GM12878 (cell line): ENCODE results near the gene ZC3H12D. TPM values are rescaled to one million over a fixed set of nuclear protein-coding genes. Genes with fewer than 3 reads are reported as not detected.

Source experiments
- BMI1 ChIP-seq: fragments of 450-650 bp; IDR thresholded peaks from 2 replicates; pipeline ENCODE4 v1.6.1; 2016; ENCODE audit warnings: mild to moderate bottlenecking, moderate library complexity, borderline replicate concordance
- CEBPB ChIP-seq, 2 experiments: fragments of 150-350 bp in 1 of 2; IDR thresholded peaks; 2 replicates each; pipeline ENCODE4 v1.6.1; 2012 to 2014; ENCODE audit warnings: low read depth in 2 of 2, low read length in 2 of 2, borderline replicate concordance in 1 of 2, inconsistent platforms in 1 of 2
- CREM ChIP-seq: IDR thresholded peaks from 2 replicates; pipeline ENCODE4 v1.6.1; 2014; ENCODE audit warnings: antibody characterized with exemption, low read depth
- E2F8 ChIP-seq: fragments of 450-650 bp; IDR thresholded peaks from 2 replicates; pipeline ENCODE4 v1.6.1; 2018; ENCODE audit warnings: mild to moderate bottlenecking, low read depth, moderate library complexity; ENCODE audit not compliant: partially characterized antibody
- EGR1 ChIP-seq, 2 experiments: IDR thresholded peaks; 1 replicate in 1 of 2; 2 replicates in 1 of 2; pipeline ENCODE4 v1.6.1; 2011 to 2012; ENCODE audit warnings: low read depth in 2 of 2, low read length in 2 of 2, borderline replicate concordance in 1 of 2, mild to moderate bottlenecking in 1 of 2, moderate library complexity in 1 of 2
- HCFC1 ChIP-seq: fragments of 150-350 bp; IDR thresholded peaks from 2 replicates; pipeline ENCODE4 v1.6.1; 2014; ENCODE audit warnings: low read length
- IRF4 ChIP-seq: IDR thresholded peaks from 2 replicates; pipeline ENCODE4 v1.6.1; 2011; ENCODE audit warnings: low read depth, low read length
- NKRF ChIP-seq: fragments of 450-650 bp; conservative IDR thresholded peaks from 2 replicates; pipeline ENCODE4 v1.6.1; 2017; ENCODE audit warnings: mild to moderate bottlenecking, moderate library complexity
- NR2F1 ChIP-seq: fragments of 450-650 bp; conservative IDR thresholded peaks from 2 replicates; pipeline ENCODE4 v1.6.1; 2017; ENCODE audit warnings: mild to moderate bottlenecking
- POLR2AphosphoS5 ChIP-seq: IDR thresholded peaks from 2 replicates; pipeline ENCODE4 v1.6.1; 2011; ENCODE audit warnings: mild to moderate bottlenecking, low read length, inconsistent platforms
- RBBP5 ChIP-seq: fragments of 200-600 bp; sonication (generic); conservative IDR thresholded peaks from 2 replicates; pipeline ENCODE4 v1.6.1; 2016
- RELA ChIP-seq: fragments of 450-650 bp; IDR thresholded peaks from 2 replicates; pipeline ENCODE4 v1.8.0; 2014; ENCODE audit warnings: borderline replicate concordance; ENCODE audit not compliant: partially characterized antibody
- REST ChIP-seq: IDR thresholded peaks from 2 replicates; pipeline ENCODE4 v1.6.1; 2012; ENCODE audit warnings: mild to moderate bottlenecking, low read depth, low read length
- RUNX3 ChIP-seq: IDR thresholded peaks from 2 replicates; pipeline ENCODE4 v1.6.1; 2012; ENCODE audit warnings: low read length, inconsistent platforms
- SUZ12 ChIP-seq: fragments of 200-600 bp; sonication (generic); IDR thresholded peaks from one replicate; pipeline ENCODE4 v1.6.1; 2018; ENCODE audit warnings: antibody characterized with exemption, mild to moderate bottlenecking; ENCODE audit not compliant: unreplicated experiment
- TBL1XR1 ChIP-seq: IDR thresholded peaks from 2 replicates; pipeline ENCODE4 v1.6.1; 2012; ENCODE audit warnings: low read depth, low read length, improper control_type of control experiment
- polyA plus RNA-seq, 11 experiments: library from polyadenylated mRNA; depleted of rRNA in 4 of 11; unstranded in 6 of 11; stranded (reverse) in 5 of 11; fragments of >200 nt; fragmentation: Nextera tagmentation in 4 of 11; fragmentation: Illumina TruSeq in 1 of 11; extraction: Ambion mirVana in 4 of 11; extraction: Trizol in 1 of 11; gene quantifications; 1 replicate in 1 of 11; 2 replicates in 10 of 11; pipeline versions ENCODE4 v1.2.1 to v1.2.3, GENCODE V29; 2011 to 2016; ENCODE audit warnings: inconsistent platforms in 2 of 11, missing spikeins in 2 of 11, low read depth in 1 of 11
- total RNA-seq, 4 experiments: library from RNA; depleted of rRNA in 3 of 4; stranded (reverse); fragments of >200 nt in 3 of 4; fragmentation: Illumina TruSeq in 1 of 4; extraction: Trizol in 1 of 4; gene quantifications; 2 replicates each; pipeline versions ENCODE4 v1.2.1 to v1.2.3, GENCODE V29; 2013 to 2021
- TF ChIP-seq, protein P1 (sequence below): IDR thresholded peaks from 2 replicates; pipeline ENCODE4 v1.6.1; 2011; ENCODE audit warnings: low read depth, mild to moderate bottlenecking, low read length, moderate library complexity, borderline replicate concordance; ENCODE audit errors: extremely low read depth
- TF ChIP-seq, protein P2 (sequence below), 3 experiments: IDR thresholded peaks in 2 of 3; conservative IDR thresholded peaks in 1 of 3; 2 replicates each; pipeline ENCODE4 v1.5.1; 2011; ENCODE audit warnings: low read depth in 3 of 3, low read length in 3 of 3, mild to moderate bottlenecking in 3 of 3, control low read depth in 2 of 3, moderate library complexity in 2 of 3, inconsistent platforms in 1 of 3, mixed read lengths in 1 of 3; ENCODE audit not compliant: control insufficient read depth in 2 of 3, insufficient read depth in 1 of 3; ENCODE audit errors: extremely low read depth in 1 of 3

ZC3H12D gene
- total and polyA plus RNA-seq, 10 of the 15 experiments (the other 5 are each of a cell fraction or from before 2014, with no cell fraction given): 1.4 to 29.7 (median 8.8) TPM

DNA sequence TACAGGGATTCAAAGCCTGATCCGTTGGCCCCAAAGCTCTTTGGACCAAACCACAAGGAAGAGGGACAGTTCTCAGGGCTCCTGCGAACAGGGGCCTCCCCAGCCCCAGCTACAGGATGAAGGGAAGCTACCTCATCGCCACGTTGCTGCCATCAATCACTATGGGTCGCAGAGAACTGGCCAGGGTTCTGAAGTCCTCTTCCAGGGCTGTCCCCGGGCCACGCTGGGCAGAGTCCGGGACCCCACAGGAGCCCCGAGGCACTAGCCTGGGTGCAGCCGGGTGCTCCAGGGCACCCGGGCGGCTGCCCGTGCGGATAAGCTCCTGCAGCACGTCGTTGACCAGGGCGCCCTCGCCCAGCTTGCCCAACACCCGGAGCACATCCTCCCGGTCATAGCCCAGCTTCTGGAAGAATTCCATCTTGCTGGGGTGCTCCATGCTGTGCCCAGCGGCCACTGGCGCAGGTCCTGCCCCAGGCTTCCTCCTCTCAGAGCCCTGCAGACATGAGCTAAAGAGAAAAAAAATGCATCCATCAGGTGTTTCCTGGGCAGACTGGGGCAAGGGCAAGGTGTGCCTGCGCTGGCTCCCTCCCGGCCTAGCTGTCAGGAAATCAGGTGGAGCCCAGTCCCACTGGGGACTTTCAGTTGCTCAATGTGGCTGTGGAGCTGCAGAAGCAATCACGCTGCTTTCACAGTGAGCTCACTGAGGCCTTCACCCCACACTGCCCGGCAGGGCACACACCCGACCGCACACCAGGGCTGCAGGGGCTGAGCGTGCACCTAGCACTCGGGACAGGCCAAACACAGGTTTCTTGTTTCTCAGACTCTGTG lies 10.5 kb downstream of the ZC3H12D start (continued):
- TF ChIP-seq RBBP5: no peak
- TF ChIP-seq RELA: no peak
- TF ChIP-seq SUZ12: no peak
- 0 out of 2 replicates have a peak, but pooled peaks have one; percentile 20 for TF ChIP-seq CREM
- TF ChIP-seq REST: peak; percentile 78
- TF ChIP-seq, protein P1, sequence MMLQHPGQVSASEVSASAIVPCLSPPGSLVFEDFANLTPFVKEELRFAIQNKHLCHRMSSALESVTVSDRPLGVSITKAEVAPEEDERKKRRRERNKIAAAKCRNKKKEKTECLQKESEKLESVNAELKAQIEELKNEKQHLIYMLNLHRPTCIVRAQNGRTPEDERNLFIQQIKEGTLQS: no peak
- TF ChIP-seq BMI1: no peak
- TF ChIP-seq TBL1XR1: no peak
- TF ChIP-seq E2F8: no peak
- no peak for TF ChIP-seq NR2F1
- TF ChIP-seq RUNX3: peak; percentile 64
- no peak; the same call in 1 of the 2 replicates for TF ChIP-seq POLR2AphosphoS5
- TF ChIP-seq NKRF: no peak
- TF ChIP-seq, protein P2, sequence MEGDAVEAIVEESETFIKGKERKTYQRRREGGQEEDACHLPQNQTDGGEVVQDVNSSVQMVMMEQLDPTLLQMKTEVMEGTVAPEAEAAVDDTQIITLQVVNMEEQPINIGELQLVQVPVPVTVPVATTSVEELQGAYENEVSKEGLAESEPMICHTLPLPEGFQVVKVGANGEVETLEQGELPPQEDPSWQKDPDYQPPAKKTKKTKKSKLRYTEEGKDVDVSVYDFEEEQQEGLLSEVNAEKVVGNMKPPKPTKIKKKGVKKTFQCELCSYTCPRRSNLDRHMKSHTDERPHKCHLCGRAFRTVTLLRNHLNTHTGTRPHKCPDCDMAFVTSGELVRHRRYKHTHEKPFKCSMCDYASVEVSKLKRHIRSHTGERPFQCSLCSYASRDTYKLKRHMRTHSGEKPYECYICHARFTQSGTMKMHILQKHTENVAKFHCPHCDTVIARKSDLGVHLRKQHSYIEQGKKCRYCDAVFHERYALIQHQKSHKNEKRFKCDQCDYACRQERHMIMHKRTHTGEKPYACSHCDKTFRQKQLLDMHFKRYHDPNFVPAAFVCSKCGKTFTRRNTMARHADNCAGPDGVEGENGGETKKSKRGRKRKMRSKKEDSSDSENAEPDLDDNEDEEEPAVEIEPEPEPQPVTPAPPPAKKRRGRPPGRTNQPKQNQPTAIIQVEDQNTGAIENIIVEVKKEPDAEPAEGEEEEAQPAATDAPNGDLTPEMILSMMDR (IDR thresholded peaks at IDR 0.05 in 2 of 3, conservative IDR thresholded peaks at IDR 0.05 in 1 of 3; ENCODE audit: control insufficient read depth in 2 of 3, extremely low read depth in 1 of 3, insufficient read depth in 1 of 3, low read depth in 3 of 3, low read length in 3 of 3): no peak
- TF ChIP-seq CEBPB (IDR thresholded peaks at IDR 0.05; ENCODE audit: borderline replicate concordance in 1 of 2, low read depth in 2 of 2, low read length in 2 of 2): no peak
- no peak for TF ChIP-seq HCFC1
- TF ChIP-seq IRF4: no peak
- no peak for TF ChIP-seq EGR1 (IDR thresholded peaks at IDR 0.05; ENCODE audit: borderline replicate concordance in 1 of 2, low read depth in 2 of 2, low read length in 2 of 2)
